NOMO-1 (cell line): ENCODE results near the gene UVSSA.

Experiments
- DNase-seq, 2 experiments: peaks; one replicate each; lab custom pipeline; 2025; ENCODE audit not compliant: unreplicated experiment in 2 of 2; lab: John Stamatoyannopoulos, UW

The UVSSA gene

DNA sequence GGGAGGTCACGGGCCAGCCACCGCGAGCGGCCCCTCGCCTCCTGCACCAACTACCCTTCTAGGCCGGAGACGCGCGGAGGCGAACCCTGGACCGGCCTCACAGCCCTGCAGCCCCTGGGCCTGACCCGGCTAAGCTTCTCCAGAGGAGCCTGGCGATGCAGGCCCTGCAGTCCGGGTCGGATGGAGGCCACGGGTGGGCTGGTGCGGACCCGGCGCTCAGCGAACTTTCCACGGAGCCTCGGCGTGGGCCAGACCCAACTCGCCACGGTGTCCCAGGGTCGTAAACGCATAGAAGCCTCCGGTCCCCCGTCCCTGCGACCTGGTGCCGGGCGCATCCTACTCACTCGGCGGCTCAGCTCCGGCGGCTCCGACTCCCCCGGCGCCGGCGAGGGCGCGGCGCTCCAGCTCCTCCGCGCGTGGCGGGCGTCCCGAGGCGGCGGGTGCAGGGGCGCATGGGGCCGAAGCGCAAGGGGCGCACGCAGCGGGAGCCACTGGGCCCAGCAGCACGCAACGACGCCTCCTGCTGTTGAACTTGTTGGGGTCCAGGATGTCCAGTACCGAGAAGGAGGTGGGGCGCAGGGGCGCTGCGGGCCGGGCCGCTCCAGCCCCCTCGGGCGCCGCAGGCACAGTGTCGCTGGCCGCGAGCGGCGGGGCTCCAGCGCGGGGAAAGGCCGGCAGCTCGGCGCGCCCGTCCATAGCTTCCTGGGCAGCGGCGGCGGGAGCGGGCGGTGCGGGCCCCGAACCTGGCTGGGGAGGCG lies 58.8 kb downstream of the UVSSA start:
- no peak for DNase-seq

DNA sequence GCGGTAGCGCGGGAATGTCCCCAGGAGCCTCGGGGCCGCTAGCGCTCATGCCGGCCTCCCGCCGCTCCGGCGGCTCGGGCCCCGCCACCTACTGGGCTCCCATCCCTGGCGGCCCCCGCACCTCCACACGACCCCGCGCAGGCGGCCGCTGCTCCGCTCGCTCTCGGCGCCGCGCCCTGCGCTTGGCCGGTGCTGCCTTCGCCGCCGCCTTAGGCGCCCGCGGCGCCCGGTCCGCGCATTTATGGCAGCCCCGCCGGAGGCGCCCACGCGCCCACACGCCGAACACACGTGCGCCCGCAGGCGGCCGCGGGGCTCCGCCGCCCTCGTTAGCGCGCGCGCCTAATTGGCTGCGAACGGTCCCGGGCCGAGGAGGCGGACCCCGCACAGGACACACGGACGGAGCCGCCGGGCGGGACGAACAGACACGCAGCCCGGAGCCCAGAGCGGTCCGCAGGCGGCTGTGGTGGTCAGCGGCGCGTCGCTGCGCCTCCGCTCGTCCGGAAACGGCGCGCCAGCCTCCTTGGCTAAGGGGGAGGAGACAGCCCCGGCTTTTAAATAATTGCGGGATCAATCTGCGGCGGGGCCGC lies 59.5 kb downstream of the UVSSA start, which contains the start of gene NKX1-1:
NKX1-1 (minus strand) TSS at position 49 of the 587 bp plus-strand sequence; CDS start at position 49, 0 bp downstream.
- DNase-seq = no peak

DNA sequence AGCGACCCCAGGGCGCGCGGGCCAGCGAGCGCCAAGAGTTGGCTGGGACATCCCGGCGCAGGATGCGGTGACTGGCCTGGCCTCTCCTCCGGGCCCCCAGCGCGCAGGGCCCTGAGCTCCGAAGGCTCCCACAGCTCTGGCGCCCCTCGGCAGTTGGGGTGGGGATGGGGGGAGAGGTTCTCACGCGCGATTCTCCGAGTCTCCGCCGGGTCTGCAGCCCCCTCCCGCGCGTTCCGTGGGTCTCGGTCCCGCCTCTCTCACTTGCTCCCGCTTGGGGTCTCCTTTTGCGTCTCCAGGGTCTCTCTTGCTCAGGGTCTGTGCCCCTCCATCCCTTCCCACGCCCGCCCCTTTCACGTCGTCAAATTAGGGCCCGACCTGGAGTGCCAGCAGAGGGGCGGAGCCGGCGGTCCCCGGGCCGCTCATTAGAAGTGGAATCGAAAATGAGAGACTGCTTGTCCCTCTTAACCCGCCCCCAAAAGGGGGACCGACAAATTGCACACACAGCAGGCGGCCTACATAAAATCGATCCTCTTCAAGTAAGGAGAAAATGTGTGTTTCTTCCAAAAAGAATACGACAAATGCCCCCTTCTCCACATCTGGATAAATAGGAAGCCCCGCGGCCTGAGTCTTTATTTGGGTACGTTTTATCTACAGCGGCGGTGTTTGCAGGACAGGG lies 60.1 kb downstream of the UVSSA start:
- no peak for DNase-seq

DNA sequence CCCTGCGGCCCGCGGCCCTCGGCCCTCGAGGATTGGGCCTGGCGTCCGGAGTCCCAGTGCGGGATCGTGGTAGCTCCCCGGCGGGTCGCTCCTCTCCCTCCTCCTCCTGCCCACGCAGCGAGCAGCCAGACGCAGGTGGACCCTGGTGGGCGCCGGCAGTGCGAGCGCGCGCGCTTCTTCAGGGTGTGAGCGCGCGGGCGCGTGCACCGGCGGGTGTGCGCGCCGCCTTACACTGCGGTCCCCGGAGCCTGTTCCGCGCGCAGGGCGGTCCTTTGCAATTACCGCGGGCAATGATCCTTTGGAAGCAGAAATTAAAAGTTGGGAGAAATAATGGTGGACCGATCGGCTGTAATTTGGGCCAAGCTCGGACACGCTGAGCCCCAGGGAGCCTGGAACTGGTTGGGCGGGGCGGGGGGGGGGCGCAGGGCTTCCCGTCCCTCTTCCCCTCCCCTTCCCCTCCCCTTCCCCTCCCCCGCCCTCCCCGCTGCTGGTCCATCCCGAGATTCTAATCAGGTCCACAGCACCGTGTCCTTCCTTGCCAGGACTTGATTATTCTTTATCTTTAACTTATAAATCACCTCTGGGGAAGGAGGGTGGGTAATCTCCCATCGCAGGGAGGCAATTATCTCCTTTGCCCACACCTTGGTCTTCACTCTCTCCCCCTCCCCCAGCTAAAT lies 60.8 kb downstream of the UVSSA start:
- no peak for DNase-seq

DNA sequence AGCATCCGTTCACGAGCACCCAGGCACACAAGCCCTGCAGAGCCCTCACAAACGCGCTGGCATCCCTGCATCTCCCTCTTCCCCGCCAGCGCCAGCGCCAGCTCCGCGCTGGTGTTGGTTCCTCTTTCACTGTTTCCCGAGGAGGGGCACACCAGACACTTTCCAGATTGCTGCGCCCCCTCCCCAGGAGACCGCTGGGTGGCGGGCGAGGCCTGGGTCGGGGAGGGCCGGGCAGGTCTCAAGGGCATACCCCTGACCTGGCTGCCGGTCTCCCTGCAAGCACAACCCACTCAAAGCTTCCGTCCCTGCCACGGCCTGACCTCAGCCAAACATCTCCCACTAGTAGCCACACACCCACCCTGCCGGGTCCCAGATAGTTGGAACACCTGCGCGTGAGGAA lies 61.4 kb downstream of the UVSSA start:
- DNase-seq = no peak

DNA sequence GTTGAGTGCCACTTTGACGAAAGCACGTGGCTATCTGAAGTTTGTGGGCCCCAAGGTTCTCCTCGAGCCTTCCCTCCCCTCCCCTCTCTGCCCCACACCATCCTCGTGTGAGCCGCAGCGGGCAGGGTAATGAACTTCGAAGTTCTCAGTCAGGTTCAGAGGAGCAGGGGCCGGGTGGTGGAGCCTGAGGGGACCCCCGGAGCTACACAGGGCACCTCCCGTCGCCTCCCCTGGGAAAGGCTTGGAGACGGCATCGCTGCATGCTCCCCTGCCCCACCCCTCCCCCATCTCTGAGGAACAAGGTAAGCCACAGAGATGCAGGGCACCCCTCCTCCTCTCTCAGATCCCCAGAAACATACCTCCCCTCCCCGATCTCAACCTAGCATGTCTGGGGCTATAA lies 62.1 kb downstream of the UVSSA start:
- no peak for DNase-seq

DNA sequence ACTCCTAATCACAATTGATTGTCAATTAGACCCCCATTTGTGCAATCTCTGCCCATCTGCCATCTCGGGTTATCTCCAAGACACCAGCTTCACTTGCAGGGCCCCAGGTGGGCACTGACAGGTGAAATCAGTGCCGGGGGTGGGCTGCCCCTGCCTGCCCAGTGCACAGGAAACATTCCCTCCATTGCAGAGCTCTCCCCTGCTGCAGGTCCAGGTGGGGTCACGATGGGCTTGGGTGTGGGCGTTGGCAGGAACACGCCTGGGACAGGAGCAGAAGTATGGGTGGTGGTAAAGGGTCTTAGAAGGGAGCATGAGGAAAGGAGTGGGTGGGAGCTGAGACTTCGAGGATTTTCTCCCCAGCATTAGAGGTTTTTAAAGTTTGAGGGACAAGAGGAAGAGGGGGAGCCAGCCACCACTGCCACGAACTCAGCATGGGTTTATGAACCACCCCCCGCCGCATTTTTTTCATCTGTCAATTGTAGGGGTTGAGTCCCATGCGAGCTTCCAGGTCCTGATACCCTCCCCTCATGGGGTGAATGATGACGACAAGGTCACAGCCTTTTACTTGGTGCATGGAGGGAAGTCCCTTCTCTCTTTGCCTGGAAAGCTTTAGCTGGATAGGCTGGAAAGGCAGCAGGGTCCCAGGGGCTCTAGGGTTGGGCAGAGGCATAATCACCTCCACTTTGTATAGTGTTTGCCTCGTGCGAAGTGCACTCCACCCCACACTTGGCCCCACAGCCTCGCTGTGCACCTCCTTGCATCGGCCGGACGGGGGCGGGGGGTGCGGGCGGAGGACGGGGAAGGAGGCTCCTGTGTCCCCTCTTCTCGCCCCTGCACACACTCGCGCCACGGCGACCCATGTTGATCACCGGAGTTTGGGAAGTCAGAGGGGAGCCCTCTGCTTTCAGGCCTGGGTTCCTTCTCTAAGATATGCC lies 62.8 kb downstream of the UVSSA start:
- DNase-seq = no peak

DNA sequence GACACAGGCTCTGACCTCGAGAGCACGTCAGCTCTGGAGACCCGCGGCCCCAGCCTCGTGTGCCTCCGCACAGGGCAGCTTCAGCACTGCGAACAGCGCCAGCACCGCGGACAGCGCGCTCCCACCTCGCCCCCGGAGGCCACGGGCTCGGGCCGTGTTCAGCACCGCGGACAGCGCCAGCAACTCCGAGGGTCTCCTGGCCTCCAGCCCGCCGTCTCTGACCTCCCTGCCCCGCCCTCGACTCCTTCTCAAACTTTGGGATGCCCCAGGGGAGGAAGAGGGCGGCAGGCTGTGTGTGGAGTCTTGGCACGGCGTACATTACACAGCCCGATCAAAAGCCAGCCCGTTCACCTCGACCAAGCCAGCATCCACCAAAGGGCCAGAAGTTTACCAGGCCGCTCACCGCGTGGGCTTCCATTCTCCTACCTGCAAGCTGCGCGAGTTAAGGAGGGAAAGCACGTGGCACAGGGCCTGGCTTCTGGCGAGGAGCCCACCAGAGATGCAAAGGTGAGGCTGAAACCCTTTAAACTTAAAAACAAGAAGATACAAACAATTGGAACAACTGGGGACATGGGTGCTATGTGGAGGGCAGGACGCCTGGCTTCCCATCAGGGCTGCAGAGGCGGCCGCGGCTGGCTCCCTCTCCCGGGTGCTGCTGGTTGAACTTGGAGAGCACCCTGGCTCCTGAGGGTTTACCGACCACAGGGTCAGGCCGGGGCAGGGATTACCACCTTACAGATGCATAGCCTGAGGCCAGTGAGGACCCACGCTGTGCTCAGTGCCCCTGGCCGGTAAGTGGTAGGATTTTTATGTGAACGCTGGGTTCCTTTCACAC lies 63.7 kb downstream of the UVSSA start:
- no peak for DNase-seq

DNA sequence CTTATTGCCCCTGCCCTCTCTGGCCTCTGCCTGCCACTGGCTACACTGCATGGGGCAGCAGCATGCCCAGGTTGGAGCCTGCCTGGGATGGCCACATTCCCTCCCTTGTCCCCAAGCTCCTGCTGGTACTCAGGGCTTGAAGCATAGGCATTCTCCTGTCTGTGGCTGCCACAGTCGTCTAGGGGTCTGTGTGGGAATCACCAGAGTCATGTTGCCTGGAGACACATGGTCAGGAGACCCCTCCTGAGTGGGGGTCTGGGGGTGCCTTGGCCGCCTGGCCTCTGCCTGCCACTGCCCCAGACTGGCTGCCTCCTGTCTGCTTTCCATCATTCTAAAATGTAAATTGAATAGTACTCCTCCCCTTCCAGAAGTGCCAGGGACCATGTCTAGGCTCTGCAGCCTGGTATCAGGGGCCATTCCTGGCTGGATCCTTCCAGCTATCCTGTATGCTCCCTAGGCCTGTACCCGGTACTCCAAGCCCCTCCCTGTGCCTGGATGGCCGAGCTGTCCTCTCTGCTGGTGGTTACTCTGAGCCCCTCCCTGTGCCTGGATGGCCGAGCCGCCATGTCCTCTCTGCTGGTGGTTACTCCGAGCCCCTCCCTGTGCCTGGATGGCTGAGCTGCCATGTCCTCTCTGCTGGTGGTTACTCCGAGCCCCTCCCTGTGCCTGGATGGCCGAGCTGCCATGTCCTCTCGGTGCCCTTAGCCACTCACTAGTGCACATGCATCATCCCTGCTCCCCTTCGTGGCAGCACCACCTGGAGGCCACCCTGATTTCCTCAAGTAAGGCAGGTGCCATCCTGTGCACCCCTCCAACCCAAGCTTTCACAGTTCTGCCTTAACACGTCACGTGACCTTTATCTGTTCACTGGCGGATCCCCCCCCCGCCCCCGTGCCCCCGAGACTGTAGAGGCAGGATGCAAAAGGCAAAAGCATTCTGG lies 64.7 kb downstream of the UVSSA start:
- no peak for DNase-seq

DNA sequence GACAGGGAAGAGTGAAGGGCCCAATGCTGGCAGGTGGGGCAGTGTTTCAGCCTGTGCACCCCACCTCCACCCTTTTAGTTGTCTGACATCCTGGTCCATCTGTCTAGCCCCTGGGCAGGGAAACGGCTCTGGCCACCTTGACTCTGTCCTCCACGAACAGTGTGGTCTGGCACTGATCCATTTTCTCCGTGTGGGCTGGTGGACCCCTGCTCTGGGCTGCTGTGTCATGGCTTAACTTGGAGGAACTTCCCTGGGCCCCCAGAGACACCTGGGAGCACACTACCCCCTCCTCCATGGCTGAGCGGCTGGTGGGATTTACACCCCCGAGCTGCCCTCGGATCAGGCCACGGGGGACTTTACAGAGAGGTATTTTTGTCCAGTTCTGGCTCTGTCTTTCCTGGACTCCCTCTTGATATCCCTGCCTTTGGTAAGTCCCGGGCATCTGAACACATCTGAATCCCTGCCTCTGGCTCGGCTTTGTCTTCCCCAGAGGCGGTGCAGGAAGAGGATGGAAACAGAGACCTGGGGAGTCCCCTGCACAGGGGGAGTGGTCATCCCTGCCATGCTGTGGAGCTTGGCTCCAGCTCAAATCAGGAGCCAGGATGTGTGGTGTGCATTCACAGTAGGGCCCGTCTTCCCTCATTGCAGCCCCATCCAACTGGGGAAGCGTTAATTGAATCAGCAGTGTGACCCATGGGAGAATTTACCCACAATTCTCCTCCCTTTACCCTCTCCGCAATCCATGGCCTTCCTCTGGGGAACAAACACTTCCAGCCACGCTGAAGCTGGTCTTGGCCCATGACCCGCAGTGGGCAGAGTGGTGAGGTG lies 65.6 kb downstream of the UVSSA start:
- no peak for DNase-seq

DNA sequence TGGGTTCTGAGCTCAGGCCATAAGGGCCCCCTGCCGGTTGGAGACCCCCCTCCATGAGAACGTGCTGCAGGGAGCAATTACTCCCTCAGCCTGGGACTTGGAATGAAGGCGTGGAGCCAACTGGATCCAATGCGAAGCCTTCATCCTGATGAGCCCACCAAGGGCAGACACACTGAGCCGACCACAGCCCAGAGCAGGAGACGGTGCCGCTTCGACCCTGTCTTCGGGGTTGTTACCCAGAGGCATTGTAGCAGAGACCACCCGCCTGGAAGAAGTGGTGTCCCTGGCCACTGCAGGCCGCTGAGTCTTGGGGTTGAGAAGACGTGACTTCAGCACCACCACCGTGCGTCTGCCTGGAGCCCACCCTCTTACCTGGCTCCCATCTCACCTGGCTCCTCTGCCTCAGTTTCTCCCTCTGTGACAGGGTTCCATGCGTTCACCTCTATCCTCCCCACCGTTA lies 66.2 kb downstream of the UVSSA start:
- no peak for DNase-seq

DNA sequence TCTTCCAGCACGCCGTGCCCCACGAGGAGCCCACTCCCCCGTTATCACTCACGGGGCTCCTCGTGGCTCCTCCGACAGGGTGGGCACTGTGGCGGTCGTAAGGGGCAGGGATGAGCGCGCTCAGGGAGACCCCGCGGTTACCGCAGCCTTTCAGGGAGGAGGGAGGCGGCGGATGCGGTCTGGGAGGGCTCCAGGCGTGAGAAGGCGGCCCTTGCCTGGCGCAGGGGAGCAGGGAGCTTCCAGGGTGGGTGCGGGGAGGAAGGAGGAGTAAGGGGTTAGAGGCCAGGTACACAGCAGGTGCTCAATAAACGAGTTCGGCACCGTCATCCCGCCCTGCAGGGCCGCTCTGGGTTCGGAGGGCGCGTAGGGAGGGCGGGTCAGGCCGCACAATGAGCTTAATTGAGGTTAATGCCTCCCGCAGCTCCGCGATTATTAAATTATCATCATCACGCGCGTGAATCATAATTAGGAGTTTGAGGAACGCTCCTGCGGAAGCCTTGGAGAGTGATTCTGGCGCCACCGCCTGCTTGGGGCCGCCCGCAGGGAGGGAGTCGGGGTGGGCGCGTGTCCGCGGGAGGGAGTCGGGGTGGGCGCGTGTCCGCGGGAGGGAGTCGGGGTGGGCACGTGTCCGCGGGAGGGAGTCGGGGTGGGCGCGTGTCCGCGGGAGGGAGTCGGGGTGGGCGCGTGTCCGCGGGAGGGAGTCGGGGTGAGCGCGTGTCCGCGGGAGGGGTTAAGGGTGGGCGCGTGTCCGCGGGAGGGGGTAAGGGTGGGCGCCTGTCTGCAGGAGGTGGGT lies 66.9 kb downstream of the UVSSA start:
- no peak for DNase-seq

DNA sequence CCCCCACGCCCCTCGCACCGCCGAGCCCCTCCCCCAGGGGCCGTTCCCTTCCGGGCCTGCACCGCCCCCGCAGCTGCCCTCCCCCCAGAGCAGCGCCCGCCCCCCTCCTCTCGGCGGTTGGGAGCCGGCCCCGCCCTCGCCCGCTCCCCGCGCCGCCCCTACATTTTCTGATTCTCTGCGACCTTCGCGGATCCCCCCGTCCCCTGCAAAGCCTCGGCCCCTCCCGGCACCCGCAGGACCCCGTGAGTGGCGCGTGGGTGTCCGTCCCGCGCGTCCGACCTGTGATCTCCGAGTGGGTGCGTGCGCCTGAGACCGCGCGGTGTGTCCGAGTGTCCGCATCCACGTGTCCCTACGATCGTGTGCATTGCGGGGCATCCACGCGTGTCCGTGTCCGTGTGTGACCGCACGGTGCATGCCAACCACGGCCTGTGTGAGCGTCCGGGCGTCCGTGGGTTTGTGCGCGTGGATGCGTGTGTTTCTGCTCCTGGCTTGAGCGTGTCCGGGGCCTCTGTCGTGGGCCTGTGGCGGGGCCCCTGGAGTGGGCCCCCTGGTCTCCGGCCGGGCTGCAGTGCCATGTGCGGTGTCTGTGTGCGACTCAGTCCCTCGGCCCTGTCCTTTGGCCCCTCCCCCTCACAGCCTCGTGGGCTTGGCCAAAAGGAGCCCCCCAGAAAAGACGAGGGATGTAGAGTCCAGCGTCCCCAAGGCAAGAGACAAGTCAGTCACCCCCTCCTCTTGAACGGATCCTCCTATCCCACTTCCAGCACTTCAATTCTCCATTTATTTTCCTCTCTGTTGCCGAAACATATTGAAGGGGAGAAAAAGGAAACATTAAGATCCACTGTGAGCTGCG lies 68.0 kb downstream of the UVSSA start:
- DNase-seq = no peak

DNA sequence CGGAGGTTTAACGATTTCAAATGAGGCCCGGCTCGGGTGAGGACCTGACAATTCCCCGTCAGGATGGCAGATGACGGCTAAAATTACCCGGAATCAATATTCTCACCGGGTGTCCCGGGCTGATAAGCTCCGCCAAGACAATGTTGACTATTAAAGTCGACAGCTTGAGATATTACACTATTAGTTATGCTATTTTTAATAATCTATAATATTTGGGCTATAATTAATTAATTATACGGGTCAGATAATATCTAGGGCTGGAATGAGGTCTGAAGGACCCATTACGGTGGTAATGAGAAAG lies 68.6 kb downstream of the UVSSA start:
- DNase-seq = no peak

DNA sequence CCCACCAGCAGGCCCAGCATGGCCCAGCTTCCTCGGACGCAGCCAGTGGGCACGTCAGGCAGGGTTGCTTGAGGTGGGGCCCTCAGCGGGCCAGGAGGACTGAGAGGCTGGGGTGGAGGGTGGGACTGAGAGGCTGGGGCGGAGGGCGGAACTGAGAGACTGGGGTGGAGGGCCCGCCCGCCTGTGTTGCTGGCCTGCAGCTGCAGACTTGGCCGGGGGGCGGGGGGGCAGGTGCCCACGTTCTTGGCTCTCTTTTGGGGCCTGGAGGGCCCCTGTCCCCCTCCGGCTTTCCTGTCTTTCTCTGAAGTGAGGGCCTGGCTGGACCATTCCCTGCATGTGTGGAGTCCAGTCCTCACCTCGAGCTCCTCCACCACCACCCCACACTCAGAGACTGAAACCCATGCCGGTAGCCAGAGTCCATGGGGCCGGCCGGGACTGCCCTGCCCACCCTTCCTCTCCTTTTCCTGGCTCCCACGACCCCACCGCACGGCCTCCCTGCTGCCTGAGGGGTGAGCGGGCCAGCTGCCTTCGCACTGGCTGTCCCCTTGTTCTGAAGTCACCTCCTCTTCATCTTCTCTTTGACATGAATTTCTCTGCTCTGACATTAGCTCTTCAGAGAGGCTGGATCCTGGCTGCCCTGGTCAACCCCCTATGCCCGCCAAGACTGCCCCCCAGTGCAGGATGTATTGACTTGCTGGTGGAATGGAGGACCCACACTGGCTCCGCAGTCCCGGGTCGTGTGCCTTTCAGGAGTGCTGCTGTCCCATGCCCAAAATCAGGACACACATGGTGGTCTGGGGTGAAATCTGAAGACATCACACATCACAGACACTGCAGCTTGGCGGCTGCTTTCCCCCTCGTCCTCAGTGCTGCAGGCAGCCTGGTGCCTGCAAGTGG lies 69.3 kb downstream of the UVSSA start:
- no peak for DNase-seq
